Measurements from ENCODE around the gene LRRFIP2.
A peak's percentile ranks its signal among the peaks of the same experiment; 100 is the strongest.
"Not testable (repeated sequence)": the region's sequence is repeated elsewhere in the genome, so short reads cannot be mapped to it uniquely, and the experiment has no call there.

LRRFIP2 gene

GRCh38 chr3:37174532-37175126 is at the start of gene LRRFIP2:
Gene LRRFIP2 (minus strand): TSS chr3:37174582. CDS start chr3:37148983, 25,599 bp downstream.
- peak; percentile 14 for DNase-seq

GRCh38 chr3:37223576-37223975 is 49.2 kb upstream of the LRRFIP2 start:
- no peak for DNase-seq

- DNase-seq: no peak
Measured at GRCh38 chr3:37223141-37223558, 48.8 kb upstream of the LRRFIP2 start.

- DNase-seq: not testable (repeated sequence)
Measured at GRCh38 chr3:37222542-37222941, 48.2 kb upstream of the LRRFIP2 start.

GRCh38 chr3:37221407-37221806 is 47.0 kb upstream of the LRRFIP2 start:
- DNase-seq: no peak

- DNase-seq: no peak
Measured at GRCh38 chr3:37219266-37219665, 44.9 kb upstream of the LRRFIP2 start.

GRCh38 chr3:37218206-37218605 is 43.8 kb upstream of the LRRFIP2 start:
- peak; percentile 47 for DNase-seq

- no peak for DNase-seq
Measured at GRCh38 chr3:37217098-37217849, 42.9 kb upstream of the LRRFIP2 start.

GRCh38 chr3:37216597-37217097 is 42.3 kb upstream of the LRRFIP2 start:
- no peak for DNase-seq

- no peak for DNase-seq
Measured at GRCh38 chr3:37214076-37214475, 39.7 kb upstream of the LRRFIP2 start.

GRCh38 chr3:37210230-37210629 is 35.8 kb upstream of the LRRFIP2 start:
- DNase-seq: no peak

- not testable (repeated sequence) for DNase-seq
Measured at GRCh38 chr3:37208576-37208975, 34.2 kb upstream of the LRRFIP2 start.

GRCh38 chr3:37208008-37208407 is 33.6 kb upstream of the LRRFIP2 start:
- DNase-seq: not testable (repeated sequence)

GRCh38 chr3:37206041-37206440 is 31.7 kb upstream of the LRRFIP2 start:
- not testable (repeated sequence) for DNase-seq

- DNase-seq: no peak
Measured at GRCh38 chr3:37204314-37204713, 29.9 kb upstream of the LRRFIP2 start.

- no peak for DNase-seq
Measured at GRCh38 chr3:37202035-37202434, 27.7 kb upstream of the LRRFIP2 start.

GRCh38 chr3:37200141-37200540 is 25.8 kb upstream of the LRRFIP2 start:
- DNase-seq: no peak

GRCh38 chr3:37198996-37199395 is 24.6 kb upstream of the LRRFIP2 start:
- no peak for DNase-seq

GRCh38 chr3:37198547-37198946 is 24.2 kb upstream of the LRRFIP2 start:
- no peak for DNase-seq

GRCh38 chr3:37197810-37198371 is 23.5 kb upstream of the LRRFIP2 start:
- DNase-seq: peak; percentile 2

GRCh38 chr3:37194533-37194932 is 20.2 kb upstream of the LRRFIP2 start:
- no peak for DNase-seq

GRCh38 chr3:37190667-37191066 is 16.3 kb upstream of the LRRFIP2 start:
- DNase-seq: no peak

- DNase-seq: no peak
Measured at GRCh38 chr3:37189109-37189508, 14.7 kb upstream of the LRRFIP2 start.

GRCh38 chr3:37183976-37184375 is 9.6 kb upstream of the LRRFIP2 start:
- DNase-seq: no peak
